Stimulated activated naive CD8-positive, alpha-beta T cell treated with anti-CD3 and anti-CD28 coated beads, Interleukin-15, amount 100 ng/mL, for 72 hours (primary cell): ENCODE data around the gene SLC16A8.

Experiments used
- ATAC-seq: fragments of 150-1000 bp; cut with Tn5 transposase; 2 replicates; pipeline ENCODE4 v1.10.0; 2021; ENCODE audit warnings: mild to moderate bottlenecking, moderate library complexity
- DNase-seq, 2 donors: peaks; one replicate each; pipeline ENCODE4 v3.0.0; 2021 to 2022
- H3K27ac Mint-ChIP-seq, 2 donors: one replicate each; pipeline ENCODE4 v1.8.0; 2022; ENCODE audit warnings: mild to moderate bottlenecking in 2 of 2, mixed read lengths in 2 of 2, moderate library complexity in 2 of 2
- H3K27me3 Mint-ChIP-seq: one replicate; pipeline ENCODE4 v1.8.0; 2022; ENCODE audit warnings: mixed read lengths
- H3K4me1 Mint-ChIP-seq: one replicate; pipeline ENCODE4 v1.8.0; 2022; ENCODE audit warnings: mild to moderate bottlenecking, mixed read lengths
- H3K4me3 Mint-ChIP-seq, 2 donors: one replicate each; pipeline ENCODE4 v1.8.0; 2022; ENCODE audit warnings: mild to moderate bottlenecking in 2 of 2, mixed read lengths in 2 of 2, moderate library complexity in 1 of 2
- H3K9me3 Mint-ChIP-seq, 2 donors: one replicate each; pipeline ENCODE4 v1.8.0; 2022; ENCODE audit warnings: mixed read lengths in 2 of 2

The SLC16A8 gene

GRCh38 chr22:38073150-38074130, 10.5 kb downstream of the SLC16A8 start:
- no peak for ATAC-seq

GRCh38 chr22:38072322-38073149, 11.4 kb downstream of the SLC16A8 start:
- Mint-ChIP-seq H3K27me3 (no peaks in the 10 kb centered on the region), H3K27ac (no peak overlapping the region), H3K4me1 (no peaks in the 10 kb centered on the region), H3K9me3 (no peaks in the 10 kb centered on the region), H3K4me3 (no peak overlapping the region)
- no peak for DNase-seq
- no peak for ATAC-seq

More at GRCh38 chr22:38073150-38074130, 10.5 kb downstream of the SLC16A8 start:
- no peaks in the 10 kb centered on the region for H3K4me1 Mint-ChIP-seq
- peak overlapping the region in 1 of 2 donors; percentile 46 for H3K27ac Mint-ChIP-seq
- DNase-seq = no peak
- H3K9me3 Mint-ChIP-seq = no peaks in the 10 kb centered on the region
- H3K27me3 Mint-ChIP-seq = no peaks in the 10 kb centered on the region
- no peak overlapping the region for H3K4me3 Mint-ChIP-seq

- Mint-ChIP-seq H3K4me3 (no peak overlapping the region), H3K27me3 (no peaks in the 10 kb centered on the region), H3K27ac (no peak overlapping the region), H3K9me3 (no peaks in the 10 kb centered on the region), H3K4me1 (no peaks in the 10 kb centered on the region)
- ATAC-seq (no peak), DNase-seq (no peak)
Measured at GRCh38 chr22:38071421-38072321, 12.3 kb downstream of the SLC16A8 start.

GRCh38 chr22:38070250-38070921, 13.6 kb downstream of the SLC16A8 start:
- DNase-seq = no peak
- Mint-ChIP-seq H3K27ac (peak overlapping the region in 1 of 2 donors; percentile 68), H3K4me3 (no peak overlapping the region), H3K4me1 (no peaks in the 10 kb centered on the region), H3K9me3 (no peaks in the 10 kb centered on the region), H3K27me3 (no peaks in the 10 kb centered on the region)
- ATAC-seq = no peak

GRCh38 chr22:38069372-38070249, 14.4 kb downstream of the SLC16A8 start:
- Mint-ChIP-seq H3K9me3 (no peaks in the 10 kb centered on the region), H3K4me3 (no peak overlapping the region), H3K27me3 (no peaks in the 10 kb centered on the region), H3K4me1 (no peaks in the 10 kb centered on the region), H3K27ac (peak overlapping the region in 1 of 2 donors; percentile 68)
- no peak for DNase-seq
- ATAC-seq = no peak

GRCh38 chr22:38068641-38069371, 15.2 kb downstream of the SLC16A8 start:
- DNase-seq (no peak), ATAC-seq (no peak)
- Mint-ChIP-seq H3K27ac (peak overlapping the region in 1 of 2 donors; percentile 19), H3K9me3 (no peaks in the 10 kb centered on the region), H3K4me3 (no peak overlapping the region), H3K27me3 (no peaks in the 10 kb centered on the region), H3K4me1 (no peaks in the 10 kb centered on the region)

- Mint-ChIP-seq H3K27me3 (no peaks in the 10 kb centered on the region), H3K27ac (peak overlapping the region in 1 of 2 donors; percentile 19), H3K4me1 (no peaks in the 10 kb centered on the region)
Measured at GRCh38 chr22:38067761-38068360, 16.1 kb downstream of the SLC16A8 start.

GRCh38 chr22:38067028-38067415, 17.0 kb downstream of the SLC16A8 start:
- Mint-ChIP-seq H3K27ac (peak overlapping the region in 1 of 2 donors; percentile 15), H3K4me3 (no peak overlapping the region), H3K4me1 (no peaks in the 10 kb centered on the region), H3K27me3 (no peaks in the 10 kb centered on the region), H3K9me3 (no peaks in the 10 kb centered on the region)
- DNase-seq = no peak
- ATAC-seq = no peak

More at GRCh38 chr22:38067761-38068360, 16.1 kb downstream of the SLC16A8 start:
- ATAC-seq (no peak), DNase-seq (no peak)
- Mint-ChIP-seq H3K4me3 (no peak overlapping the region), H3K9me3 (no peaks in the 10 kb centered on the region)

- H3K27me3 Mint-ChIP-seq = no peaks in the 10 kb centered on the region
- no peak overlapping the region for H3K4me3 Mint-ChIP-seq
- peak overlapping the region in 1 of 2 donors; percentile 74 for H3K27ac Mint-ChIP-seq
- no peaks in the 10 kb centered on the region for H3K4me1 Mint-ChIP-seq
- H3K9me3 Mint-ChIP-seq = no peaks in the 10 kb centered on the region
- no peak for DNase-seq
- ATAC-seq = no peak
Measured at GRCh38 chr22:38066381-38067027, 17.5 kb downstream of the SLC16A8 start.

- ATAC-seq (no peak), DNase-seq (no peak)
- Mint-ChIP-seq H3K9me3 (no peaks in the 10 kb centered on the region), H3K4me3 (no peak overlapping the region), H3K27ac (no peak overlapping the region), H3K27me3 (no peaks in the 10 kb centered on the region), H3K4me1 (no peaks in the 10 kb centered on the region)
Measured at GRCh38 chr22:38065539-38065938, 18.4 kb downstream of the SLC16A8 start.

GRCh38 chr22:38062791-38063190, 21.2 kb downstream of the SLC16A8 start:
- no peak overlapping the region for H3K4me3 Mint-ChIP-seq
- no peak overlapping the region for H3K27ac Mint-ChIP-seq
- H3K9me3 Mint-ChIP-seq = no peaks in the 10 kb centered on the region
- H3K27me3 Mint-ChIP-seq = no peaks in the 10 kb centered on the region
- DNase-seq (no peak), ATAC-seq (no peak)
- peaks cover 7% of the 10 kb centered on the region for H3K4me1 Mint-ChIP-seq

GRCh38 chr22:38056969-38057891, 26.8 kb downstream of the SLC16A8 start, which contains the start of gene PICK1:
Gene PICK1 (plus strand): TSS chr22:38057404. CDS start chr22:38057810, 406 bp downstream.
- DNase-seq (peak; percentile 81 to 90), ATAC-seq (peak; percentile 94)
- Mint-ChIP-seq H3K9me3 (no peaks in the 10 kb centered on the region), H3K4me1 (peaks cover 25% of the 10 kb centered on the region), H3K27ac (peak within 1 kb of the TSS; percentile 98 to 99), H3K27me3 (no peaks in the 10 kb centered on the region), H3K4me3 (peak within 1 kb of the TSS; percentile 93 to 94)
